Hepatocyte (in vitro differentiated cells): ENCODE results near the gene OVOL2. TPM values are rescaled to one million over a fixed set of nuclear protein-coding genes. Genes with fewer than 3 reads are reported as not detected.

ENCODE experiments used
- DNase-seq: peaks from one replicate; pipeline ENCODE4 v3.0.0-alpha.2; 2016; ENCODE audit warnings: low spot score
- H2AFZ ChIP-seq: fragments of 200-600 bp; sonication (generic); 2 replicates; pipeline ENCODE4 v1.6.0; 2016; ENCODE audit warnings: antibody characterized with exemption, mild to moderate bottlenecking
- H3K27ac ChIP-seq: fragments of 200-600 bp; sonication (generic); 2 replicates; pipeline ENCODE4 v1.5.1; 2016; ENCODE audit warnings: mild to moderate bottlenecking
- H3K27me3 ChIP-seq: fragments of 200-600 bp; sonication (generic); 2 replicates; pipeline ENCODE4 v1.6.1; 2016
- H3K36me3 ChIP-seq: fragments of 200-600 bp; sonication (generic); replicated peaks from 2 replicates; pipeline ENCODE4 v1.5.1; 2016; ENCODE audit warnings: low read depth; ENCODE audit not compliant: insufficient read depth
- H3K4me1 ChIP-seq: fragments of 200-600 bp; sonication (generic); 2 replicates; pipeline ENCODE4 v1.5.1; 2016; ENCODE audit warnings: mild to moderate bottlenecking, moderate library complexity; ENCODE audit not compliant: insufficient read depth
- H3K4me2 ChIP-seq: fragments of 200-600 bp; sonication (generic); 2 replicates; pipeline ENCODE4 v1.6.0; 2016
- H3K4me3 ChIP-seq: fragments of 200-600 bp; sonication (generic); 2 replicates; pipeline ENCODE4 v1.5.1; 2016; ENCODE audit warnings: mild to moderate bottlenecking
- H3K79me2 ChIP-seq: fragments of 200-600 bp; sonication (generic); 2 replicates; pipeline ENCODE4 v1.6.0; 2017; ENCODE audit warnings: mild to moderate bottlenecking
- H3K9me2 ChIP-seq: fragments of 200-600 bp; sonication (generic); replicated peaks from 2 replicates; pipeline ENCODE4 v1.6.0; 2017; ENCODE audit warnings: mild to moderate bottlenecking; ENCODE audit not compliant: insufficient read depth
- H3K9me3 ChIP-seq: fragments of 200-600 bp; sonication (generic); 2 replicates; pipeline ENCODE4 v1.5.1; 2016; ENCODE audit warnings: low read depth, mild to moderate bottlenecking
- H4K20me1 ChIP-seq: fragments of 200-600 bp; sonication (generic); 2 replicates; pipeline ENCODE4 v1.6.0; 2016; ENCODE audit warnings: mild to moderate bottlenecking; ENCODE audit not compliant: insufficient read depth, poor library complexity, severe bottlenecking
- CTCF ChIP-seq: fragments of 200-600 bp; sonication (generic); IDR thresholded peaks from 2 replicates; pipeline ENCODE4 v1.5.1; 2016; ENCODE audit warnings: antibody characterized with exemption, mild to moderate bottlenecking; ENCODE audit not compliant: poor library complexity
- EZH2 ChIP-seq: fragments of 200-600 bp; sonication (generic); IDR thresholded peaks from 2 replicates; pipeline ENCODE4 v1.6.1; 2016; ENCODE audit warnings: antibody characterized with exemption, mild to moderate bottlenecking, borderline replicate concordance
- EZH2phosphoT487 ChIP-seq: fragments of 200-600 bp; sonication (generic); IDR thresholded peaks from one replicate; pipeline ENCODE4 v1.6.1; 2018; ENCODE audit warnings: antibody characterized with exemption, mild to moderate bottlenecking, low read depth, moderate library complexity; ENCODE audit not compliant: unreplicated experiment, severe bottlenecking
- WGBS: methylation state at CpG from one replicate; pipeline ENCODE4 v1.1.6; 2016; ENCODE audit warnings: low lambda C conversion rate; ENCODE audit errors: missing lambda C conversion rate; 5-methylcytosine and 5-hydroxymethylcytosine counted together
- polyA plus RNA-seq: library from polyadenylated mRNA; unstranded; fragments of >200 nt; fragmentation: Nextera tagmentation; extraction: Ambion mirVana; gene quantifications from 2 replicates; pipeline ENCODE4 v1.2.1, GENCODE V29; 2016
- total RNA-seq: library from RNA; depleted of rRNA; stranded (reverse); fragments of >200 nt; gene quantifications from 2 replicates; pipeline ENCODE4 v1.2.3, GENCODE V29; 2014

Gene OVOL2
- total and polyA plus RNA-seq, 2 experiments from 2014 or later, result 1.4 to 1.9 TPM

- WGBS, result 87% methylated on average over 4 of the region's 4 CpGs
- no peaks in the 10 kb centered on the region for H3K9me2 ChIP-seq
- H3K79me2 ChIP-seq, result no peaks in the 10 kb centered on the region
- no peaks in the 10 kb centered on the region for H4K20me1 ChIP-seq
- no peaks in the 10 kb centered on the region for H3K4me1 ChIP-seq
- DNase-seq, result no peak
- H3K27me3 ChIP-seq, result no peaks in the 10 kb centered on the region
- no peak overlapping the region for H3K4me2 ChIP-seq
- H3K36me3 ChIP-seq, result no peaks in the 10 kb centered on the region
- no peak overlapping the region for H2AFZ ChIP-seq
- TF ChIP-seq EZH2phosphoT487, result no peak
- TF ChIP-seq EZH2, result no peak
- no peak for TF ChIP-seq CTCF
- H3K9me3 ChIP-seq, result no peaks in the 10 kb centered on the region
- H3K4me3 ChIP-seq, result no peak overlapping the region
- H3K27ac ChIP-seq, result no peak overlapping the region
These were observed 11.2 kb downstream of the OVOL2 start for GRCh38 chr20:18046535-18046934.

- Histone ChIP-seq H3K4me2 (no peak overlapping the region), H2AFZ (no peak overlapping the region), H3K79me2 (no peaks in the 10 kb centered on the region), H3K27me3 (no peaks in the 10 kb centered on the region), H3K9me3 (no peaks in the 10 kb centered on the region), H3K9me2 (no peaks in the 10 kb centered on the region), H3K27ac (no peak overlapping the region), H3K4me1 (no peaks in the 10 kb centered on the region), H4K20me1 (no peaks in the 10 kb centered on the region), H3K4me3 (no peak overlapping the region), H3K36me3 (no peaks in the 10 kb centered on the region)
- WGBS, result 69% methylated on average over 9 of the region's 9 CpGs
- no peak for TF ChIP-seq CTCF
- no peak for TF ChIP-seq EZH2phosphoT487
- no peak for TF ChIP-seq EZH2
- DNase-seq, result no peak
These were observed 15.5 kb downstream of the OVOL2 start for GRCh38 chr20:18042229-18042628.

GRCh38 chr20:18041462-18041861 lies 16.3 kb downstream of the OVOL2 start:
- no peaks in the 10 kb centered on the region for H3K9me3 ChIP-seq
- H3K27ac ChIP-seq, result no peak overlapping the region
- no peaks in the 10 kb centered on the region for H3K4me1 ChIP-seq
- no peak for TF ChIP-seq EZH2phosphoT487
- TF ChIP-seq EZH2, result no peak
- TF ChIP-seq CTCF, result no peak
- no peaks in the 10 kb centered on the region for H3K36me3 ChIP-seq
- no peak overlapping the region for H3K4me2 ChIP-seq
- no peak for DNase-seq
- H3K79me2 ChIP-seq, result no peaks in the 10 kb centered on the region
- no peaks in the 10 kb centered on the region for H4K20me1 ChIP-seq
- H3K9me2 ChIP-seq, result no peaks in the 10 kb centered on the region
- H2AFZ ChIP-seq, result no peak overlapping the region
- 92% methylated on average over 15 of the region's 15 CpGs for WGBS
- H3K4me3 ChIP-seq, result no peak overlapping the region
- H3K27me3 ChIP-seq, result no peaks in the 10 kb centered on the region

- Histone ChIP-seq H3K36me3 (no peaks in the 10 kb centered on the region), H3K27me3 (no peaks in the 10 kb centered on the region), H3K27ac (no peak overlapping the region), H3K79me2 (no peaks in the 10 kb centered on the region), H3K4me1 (no peaks in the 10 kb centered on the region), H4K20me1 (no peaks in the 10 kb centered on the region), H3K4me3 (no peak overlapping the region), H2AFZ (no peak overlapping the region), H3K9me3 (no peaks in the 10 kb centered on the region), H3K9me2 (no peaks in the 10 kb centered on the region), H3K4me2 (no peak overlapping the region)
- no peak for TF ChIP-seq CTCF
- no peak for TF ChIP-seq EZH2
- TF ChIP-seq EZH2phosphoT487, result no peak
- WGBS, result 97% methylated on average over 5 of the region's 5 CpGs
- no peak for DNase-seq
These were observed 18.7 kb downstream of the OVOL2 start for GRCh38 chr20:18039063-18039462.
